ENCODE measurements around the gene EMX1.

DNA sequence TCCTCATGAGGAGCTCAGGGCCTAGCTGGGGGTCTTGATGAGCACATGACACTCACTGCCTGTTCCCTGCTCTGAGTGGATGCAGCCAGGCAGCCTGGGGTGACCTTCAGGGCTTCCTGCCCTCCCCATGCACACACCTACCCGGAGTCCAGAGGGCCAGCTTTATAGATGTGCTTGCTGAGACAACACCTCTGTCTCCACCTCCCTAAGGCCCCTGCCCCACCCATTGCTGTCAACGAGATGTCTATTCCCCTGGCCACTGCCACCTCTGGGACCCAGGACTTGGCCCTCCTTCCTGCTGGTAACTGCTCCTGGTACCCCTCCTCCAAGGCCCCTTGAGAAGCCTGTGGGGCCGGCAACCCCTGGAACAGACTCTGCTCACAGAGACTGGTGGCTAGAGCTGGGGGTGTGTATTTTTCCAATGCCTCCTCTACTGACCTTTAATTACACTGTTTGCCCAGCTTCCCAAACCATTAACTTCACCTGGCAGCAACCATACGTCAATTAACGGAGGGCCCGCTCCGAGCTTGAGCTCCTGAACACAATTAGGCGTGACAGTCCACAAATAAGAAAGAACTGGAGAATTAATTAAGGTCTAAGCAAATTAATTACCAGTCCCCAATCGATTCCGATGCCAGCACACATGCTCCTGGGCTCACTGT is 66.3 kb downstream of the EMX1 start:
- TF ChIP-seq CTCF (IDR thresholded peaks at IDR 0.05) (no peak), EZH2 (IDR thresholded peaks at IDR 0.05) (no peak), EZH2phosphoT487 (IDR thresholded peaks at IDR 0.05) (no peak)
